Mucosa of stomach (tissue), 1 donor: Measurements from ENCODE around the gene ICA1L.

Experiments used
- H3K27me3 ChIP-seq: one replicate; pipeline ENCODE4 v1.7.0; 2013; ENCODE audit warnings: mild to moderate bottlenecking, low read length; ENCODE audit not compliant: control insufficient read depth, insufficient read depth
- H3K36me3 ChIP-seq: one replicate; pipeline ENCODE4 v1.7.0; 2013; ENCODE audit warnings: low read length; ENCODE audit not compliant: control insufficient read depth, insufficient read depth
- H3K4me1 ChIP-seq: one replicate; pipeline ENCODE4 v1.7.0; 2013; ENCODE audit warnings: mild to moderate bottlenecking, low read length; ENCODE audit not compliant: control insufficient read depth, insufficient read depth
- H3K4me3 ChIP-seq: one replicate; pipeline ENCODE4 v1.7.0; 2013; ENCODE audit warnings: low read length
- H3K9ac ChIP-seq: one replicate; pipeline ENCODE4 v1.7.0; 2013; ENCODE audit warnings: mild to moderate bottlenecking, low read length, moderate library complexity
- H3K9me3 ChIP-seq: one replicate; pipeline ENCODE4 v1.7.0; 2013; ENCODE audit warnings: mild to moderate bottlenecking, low read length, moderate library complexity; ENCODE audit not compliant: control insufficient read depth
- donor health status: Pancreatic carcinoma.

The ICA1L gene

DNA sequence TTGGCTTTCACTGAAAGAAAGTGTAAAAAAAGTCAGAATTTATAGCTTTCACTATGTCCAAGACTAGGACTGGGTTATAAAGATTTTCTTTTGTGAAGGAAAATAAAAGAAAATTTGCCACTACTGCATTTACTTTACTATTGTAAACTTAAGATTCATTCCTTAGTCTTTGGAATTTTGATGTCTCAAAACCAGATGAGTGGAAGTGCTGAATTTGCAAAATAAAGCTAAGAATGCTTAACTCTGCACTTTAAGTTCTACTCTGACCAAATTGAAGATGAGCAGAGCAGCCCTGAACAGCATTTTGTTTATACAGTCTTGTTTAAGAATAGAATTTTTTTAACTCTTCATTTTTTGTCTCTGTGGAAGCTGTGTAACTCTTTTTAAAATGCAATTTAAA is 102.4 kb downstream of the ICA1L start:
- H3K9ac ChIP-seq, result no peak overlapping the region
- H3K9me3 ChIP-seq, result no peaks in the 10 kb centered on the region
- no peaks in the 10 kb centered on the region for H3K36me3 ChIP-seq
- no peak overlapping the region for H3K4me3 ChIP-seq
- H3K27me3 ChIP-seq, result no peaks in the 10 kb centered on the region
- H3K4me1 ChIP-seq, result peaks cover 9% of the 10 kb centered on the region

- Histone ChIP-seq H3K36me3 (no peaks in the 10 kb centered on the region), H3K9me3 (no peaks in the 10 kb centered on the region), H3K9ac (no peak overlapping the region), H3K27me3 (no peaks in the 10 kb centered on the region), H3K4me3 (no peak overlapping the region), H3K4me1 (peaks cover 9% of the 10 kb centered on the region)
Observed at GRCh38 chr2:202768273-202768672, 103.3 kb downstream of the ICA1L start.

GRCh38 chr2:202765436-202765835 is 106.1 kb downstream of the ICA1L start:
- no peak overlapping the region for H3K9ac ChIP-seq
- no peaks in the 10 kb centered on the region for H3K27me3 ChIP-seq
- H3K9me3 ChIP-seq, result no peaks in the 10 kb centered on the region
- no peak overlapping the region for H3K4me3 ChIP-seq
- no peaks in the 10 kb centered on the region for H3K4me1 ChIP-seq
- H3K36me3 ChIP-seq, result no peaks in the 10 kb centered on the region

DNA sequence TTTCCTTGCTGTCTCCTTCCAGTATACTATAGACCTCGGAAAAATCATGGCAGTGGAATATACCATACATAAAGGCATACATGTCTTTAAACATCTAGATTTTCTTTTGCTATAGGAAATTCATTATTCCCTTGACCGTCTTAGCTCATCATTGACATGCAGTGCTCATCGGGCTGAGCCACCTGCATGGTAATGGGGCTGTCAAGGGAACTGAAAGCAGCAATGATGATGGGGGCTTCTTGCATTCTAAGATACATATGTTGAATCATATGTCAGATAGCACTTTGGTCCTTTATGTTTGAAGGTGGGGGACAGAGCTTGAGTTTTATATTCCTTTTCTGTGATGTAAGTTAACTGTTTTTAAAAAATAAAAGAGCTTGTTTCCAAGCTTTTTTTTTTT is 106.6 kb downstream of the ICA1L start:
- H3K27me3 ChIP-seq, result no peaks in the 10 kb centered on the region
- no peaks in the 10 kb centered on the region for H3K9me3 ChIP-seq
- no peaks in the 10 kb centered on the region for H3K4me1 ChIP-seq
- no peak overlapping the region for H3K9ac ChIP-seq
- no peaks in the 10 kb centered on the region for H3K36me3 ChIP-seq
- H3K4me3 ChIP-seq, result no peak overlapping the region

GRCh38 chr2:202763916-202764315 is 107.7 kb downstream of the ICA1L start:
- Histone ChIP-seq H3K9ac (no peak overlapping the region), H3K36me3 (no peaks in the 10 kb centered on the region), H3K27me3 (no peaks in the 10 kb centered on the region), H3K4me3 (no peak overlapping the region), H3K4me1 (no peaks in the 10 kb centered on the region), H3K9me3 (no peaks in the 10 kb centered on the region)

- Histone ChIP-seq H3K4me1 (no peaks in the 10 kb centered on the region), H3K9ac (no peak overlapping the region), H3K4me3 (no peak overlapping the region), H3K9me3 (no peaks in the 10 kb centered on the region), H3K36me3 (no peaks in the 10 kb centered on the region), H3K27me3 (no peaks in the 10 kb centered on the region)
Observed at GRCh38 chr2:202762556-202762955, 109.0 kb downstream of the ICA1L start.

DNA sequence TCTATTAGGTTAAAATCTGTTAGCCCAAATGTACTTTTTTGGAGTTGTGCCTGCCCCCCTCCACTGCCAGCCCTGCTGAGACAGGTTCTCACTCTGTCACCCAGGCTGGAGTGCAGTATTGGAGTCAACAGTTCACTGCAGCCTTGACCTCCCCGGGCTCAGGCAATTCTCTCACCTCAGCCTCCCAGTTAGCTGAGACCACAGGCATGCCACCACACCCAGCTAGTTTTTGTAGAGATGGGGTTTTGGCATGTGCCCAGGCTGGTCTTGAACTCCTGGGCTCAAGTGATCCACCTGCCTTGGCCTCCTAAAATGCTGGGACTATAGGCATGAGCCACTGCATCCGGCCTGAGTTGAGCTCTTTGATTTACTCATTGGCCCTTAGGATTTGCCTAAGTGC is 110.7 kb downstream of the ICA1L start:
- no peak overlapping the region for H3K9ac ChIP-seq
- no peaks in the 10 kb centered on the region for H3K36me3 ChIP-seq
- no peaks in the 10 kb centered on the region for H3K9me3 ChIP-seq
- no peaks in the 10 kb centered on the region for H3K27me3 ChIP-seq
- H3K4me3 ChIP-seq, result no peak overlapping the region
- peaks cover 12% of the 10 kb centered on the region for H3K4me1 ChIP-seq

DNA sequence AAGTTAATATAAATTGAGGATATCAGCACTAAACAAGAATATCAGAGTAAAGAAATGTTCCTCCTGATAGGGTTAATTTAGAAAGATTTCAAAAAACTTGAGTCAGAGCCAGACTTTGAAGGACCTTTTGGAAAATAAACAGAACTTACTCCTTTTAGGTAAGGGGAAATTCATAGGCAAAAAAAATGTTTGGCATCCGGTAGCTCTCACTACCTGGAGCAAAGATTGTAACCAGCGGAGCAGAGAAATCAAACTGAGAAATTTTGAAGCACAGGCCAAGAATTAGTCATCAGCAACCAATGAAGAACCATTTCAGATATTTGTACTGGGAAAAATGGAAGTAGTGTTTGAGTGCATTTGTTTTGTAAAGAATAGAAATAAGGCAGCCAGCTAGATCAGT is 113.0 kb downstream of the ICA1L start:
- Histone ChIP-seq H3K9me3 (no peaks in the 10 kb centered on the region), H3K4me1 (peaks cover 12% of the 10 kb centered on the region), H3K27me3 (no peaks in the 10 kb centered on the region), H3K36me3 (no peaks in the 10 kb centered on the region), H3K4me3 (no peak overlapping the region), H3K9ac (no peak overlapping the region)

- peaks cover 12% of the 10 kb centered on the region for H3K4me1 ChIP-seq
- no peaks in the 10 kb centered on the region for H3K9me3 ChIP-seq
- H3K36me3 ChIP-seq, result no peaks in the 10 kb centered on the region
- no peaks in the 10 kb centered on the region for H3K27me3 ChIP-seq
- no peak overlapping the region for H3K9ac ChIP-seq
- no peak overlapping the region for H3K4me3 ChIP-seq
Observed at GRCh38 chr2:202758128-202758527, 113.4 kb downstream of the ICA1L start.

DNA sequence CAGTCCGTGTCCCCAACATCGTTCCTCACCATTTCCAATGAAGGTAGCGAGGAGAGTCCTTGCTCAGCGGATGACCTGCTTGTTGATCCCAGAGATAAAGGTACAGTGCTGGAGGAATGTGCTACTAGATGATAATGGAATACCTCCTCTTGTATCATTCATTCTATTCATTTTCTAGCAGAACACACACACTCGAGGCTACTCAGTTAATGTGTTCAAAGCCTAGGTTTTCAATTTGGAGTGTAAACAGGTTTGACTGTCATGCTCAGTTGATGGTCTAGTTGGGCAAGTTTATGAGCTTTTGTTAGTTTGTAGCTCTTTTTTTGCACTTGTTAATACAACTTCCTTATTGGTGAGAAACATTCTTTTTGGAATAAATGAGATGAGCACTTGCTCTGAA is 114.2 kb downstream of the ICA1L start:
- Histone ChIP-seq H3K36me3 (no peaks in the 10 kb centered on the region), H3K9me3 (no peaks in the 10 kb centered on the region), H3K4me3 (no peak overlapping the region), H3K27me3 (no peaks in the 10 kb centered on the region), H3K9ac (no peak overlapping the region), H3K4me1 (peaks cover 12% of the 10 kb centered on the region)

DNA sequence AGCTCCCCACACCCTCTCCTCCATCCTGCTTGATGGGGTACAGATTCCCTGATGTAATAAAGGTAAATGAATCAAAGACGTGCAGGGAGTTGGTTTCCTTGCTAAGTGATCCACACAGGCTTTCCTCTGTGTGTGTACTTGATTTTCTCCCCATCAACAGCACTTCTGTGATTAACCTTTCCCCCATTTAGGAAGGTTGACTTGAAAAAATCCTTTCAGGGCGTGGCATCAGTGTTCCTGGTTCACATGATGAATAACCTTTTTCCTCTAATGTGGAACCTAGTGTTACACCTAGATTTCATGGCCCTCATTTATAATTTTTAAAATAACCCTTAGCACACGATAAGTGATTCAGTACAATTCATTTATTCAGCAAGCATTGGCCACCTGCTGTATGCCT is 115.0 kb downstream of the ICA1L start:
- no peak overlapping the region for H3K4me3 ChIP-seq
- no peaks in the 10 kb centered on the region for H3K36me3 ChIP-seq

DNA sequence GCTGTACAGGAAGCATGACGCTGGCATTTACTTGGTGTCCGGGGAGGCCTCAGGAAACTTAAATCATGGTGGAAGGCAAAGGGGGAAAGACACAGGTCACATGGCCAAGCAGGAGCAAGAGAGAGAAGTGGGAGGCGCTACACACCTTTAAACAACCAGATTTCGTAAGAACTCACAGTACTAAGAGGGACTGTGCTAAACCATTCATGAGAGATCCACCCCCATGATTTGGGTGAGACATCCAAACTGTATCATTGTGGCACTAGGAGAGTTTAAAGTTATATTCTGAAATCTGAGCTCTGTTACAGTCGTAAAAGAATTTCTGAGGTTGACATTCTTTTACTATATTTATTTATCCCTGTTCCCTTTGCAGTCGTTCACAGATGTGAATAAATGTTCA is 116.6 kb downstream of the ICA1L start:
- no peak overlapping the region for H3K9ac ChIP-seq
- peaks cover 12% of the 10 kb centered on the region for H3K4me1 ChIP-seq
- H3K27me3 ChIP-seq, result no peaks in the 10 kb centered on the region
- H3K4me3 ChIP-seq, result no peak overlapping the region
- no peaks in the 10 kb centered on the region for H3K36me3 ChIP-seq
- H3K9me3 ChIP-seq, result no peaks in the 10 kb centered on the region

More for the DNA sequence above, 115.0 kb downstream of the ICA1L start:
- Histone ChIP-seq H3K9me3 (no peaks in the 10 kb centered on the region), H3K4me1 (peaks cover 12% of the 10 kb centered on the region), H3K9ac (no peak overlapping the region), H3K27me3 (no peaks in the 10 kb centered on the region)

DNA sequence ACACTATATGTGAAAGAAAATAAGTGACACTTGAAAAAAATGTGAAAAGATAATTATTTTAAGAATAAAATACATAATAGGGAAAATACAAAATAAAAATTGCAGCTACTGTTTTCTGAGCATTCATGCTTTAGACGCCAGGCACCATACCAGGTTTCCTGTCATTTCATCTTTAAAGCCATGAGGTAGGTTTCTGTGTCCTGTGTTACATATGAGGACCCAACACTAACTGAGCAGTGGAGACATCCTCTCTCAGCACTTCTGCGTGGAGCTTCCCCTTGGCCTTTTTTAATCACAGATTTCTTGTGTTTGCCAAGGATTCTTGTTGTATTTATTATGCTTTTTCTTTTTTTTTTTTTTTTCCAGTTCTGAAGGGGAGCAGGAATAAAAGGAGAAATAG is 119.5 kb downstream of the ICA1L start:
- Histone ChIP-seq H3K4me1 (peaks cover 7% of the 10 kb centered on the region), H3K9ac (no peak overlapping the region), H3K4me3 (no peak overlapping the region), H3K9me3 (no peaks in the 10 kb centered on the region), H3K36me3 (no peaks in the 10 kb centered on the region), H3K27me3 (no peaks in the 10 kb centered on the region)
